Suppressor macrophage (primary cell): ENCODE measurements around the gene SLC6A18.

Experiments used
- DNase-seq, 4 experiments: peaks; one replicate each; pipeline ENCODE4 v3.0.0-alpha.2; 2020 to 2022

SLC6A18 gene

GRCh38 chr5:1239505-1240251, 14.5 kb downstream of the SLC6A18 start:
- DNase-seq: no peak

GRCh38 chr5:1240496-1241260, 15.5 kb downstream of the SLC6A18 start:
- no peak for DNase-seq

GRCh38 chr5:1241509-1242080, 16.4 kb downstream of the SLC6A18 start:
- no peak for DNase-seq

GRCh38 chr5:1242733-1243486, 17.7 kb downstream of the SLC6A18 start:
- no peak for DNase-seq

- no peak for DNase-seq
Observed at GRCh38 chr5:1243487-1244130, 18.4 kb downstream of the SLC6A18 start.

- DNase-seq: no peak
Observed at GRCh38 chr5:1244255-1244654, 19.1 kb downstream of the SLC6A18 start.

- DNase-seq: no peak
Observed at GRCh38 chr5:1244976-1245375, 19.8 kb downstream of the SLC6A18 start.

GRCh38 chr5:1245905-1246576, 20.9 kb downstream of the SLC6A18 start:
- DNase-seq: no peak

- DNase-seq: peak; percentile 6 to 60 (median 33)
Observed at GRCh38 chr5:1246711-1247431, 21.7 kb downstream of the SLC6A18 start.

GRCh38 chr5:1247811-1248210, 22.6 kb downstream of the SLC6A18 start:
- DNase-seq: no peak

GRCh38 chr5:1249366-1250280, 24.4 kb downstream of the SLC6A18 start:
- no peak for DNase-seq

- no peak for DNase-seq
Observed at GRCh38 chr5:1251678-1252580, 26.7 kb downstream of the SLC6A18 start.

GRCh38 chr5:1252681-1253080, 27.5 kb downstream of the SLC6A18 start:
- no peak for DNase-seq

- DNase-seq: no peak
Observed at GRCh38 chr5:1253456-1254105, 28.4 kb downstream of the SLC6A18 start.

GRCh38 chr5:1254196-1254595, 29.0 kb downstream of the SLC6A18 start:
- DNase-seq: no peak

GRCh38 chr5:1255081-1255561, 29.9 kb downstream of the SLC6A18 start:
- no peak for DNase-seq

GRCh38 chr5:1256776-1257175, 31.6 kb downstream of the SLC6A18 start:
- no peak for DNase-seq

GRCh38 chr5:1257363-1257762, 32.2 kb downstream of the SLC6A18 start:
- no peak for DNase-seq
